Natural killer cell treated with Interleukin-12 subunit alpha and Interleukin-12 subunit beta and Interleukin-15 and Interleukin-18, amount 100 ng/mL, for 72 hours (primary cell): ENCODE data around the gene CNTN4. TPM values are rescaled to one million over a fixed set of nuclear protein-coding genes. Genes with fewer than 3 reads are reported as not detected.

Experiments
- ATAC-seq, 2 donors: fragments of 150-1000 bp; cut with Tn5 transposase in 1 of 2; sonication (Bioruptor Pico), chemical (Tn5 transposase) in 1 of 2; 2 replicates each; pipeline ENCODE4 v1.10.0; 2021
- DNase-seq: peaks from one replicate; pipeline ENCODE4 v3.0.0; 2022; ENCODE audit warnings: low spot score
- H3K27ac Mint-ChIP-seq, 2 donors: 1 replicate in 1 of 2; 2 replicates in 1 of 2; pipeline ENCODE4 v1.8.0; 2022; ENCODE audit warnings: mixed read lengths in 2 of 2, mild to moderate bottlenecking in 1 of 2, moderate library complexity in 1 of 2
- H3K27me3 Mint-ChIP-seq, 2 donors: 1 replicate in 1 of 2; 2 replicates in 1 of 2; pipeline ENCODE4 v1.8.0; 2022; ENCODE audit warnings: mixed read lengths in 2 of 2
- H3K36me3 Mint-ChIP-seq: one replicate; pipeline ENCODE4 v1.8.0; 2022; ENCODE audit warnings: mixed read lengths
- H3K4me1 Mint-ChIP-seq, 2 donors: 1 replicate in 1 of 2; 2 replicates in 1 of 2; pipeline ENCODE4 v1.8.0; 2022; ENCODE audit warnings: low read depth in 2 of 2, mixed read lengths in 2 of 2, mild to moderate bottlenecking in 1 of 2
- H3K4me3 Mint-ChIP-seq: one replicate; pipeline ENCODE4 v1.8.0; 2022; ENCODE audit warnings: mixed read lengths
- H3K9me3 Mint-ChIP-seq: 2 replicates; pipeline ENCODE4 v1.8.0; 2022; ENCODE audit warnings: mixed read lengths
- total RNA-seq, 2 donors: library from RNA; stranded (reverse); gene quantifications; one replicate each; pipeline ENCODE4 v1.2.3, GENCODE V29; 2022

The CNTN4 gene
- total RNA-seq, 2 donors from 2014 or later: not detected

- DNase-seq: no peak
- H3K36me3 Mint-ChIP-seq: peaks cover 6% of the 10 kb centered on the region
- no peak overlapping the region for H3K27ac Mint-ChIP-seq
Measured at GRCh38 chr3:2172561-2173171, 74.0 kb downstream of the CNTN4 start.

GRCh38 chr3:2180634-2181033, 82.0 kb downstream of the CNTN4 start:
- H3K4me3 Mint-ChIP-seq: no peak overlapping the region
- ATAC-seq (no peak), DNase-seq (no peak)
- H3K27me3 Mint-ChIP-seq: no peaks in the 10 kb centered on the region
- H3K36me3 Mint-ChIP-seq: no peaks in the 10 kb centered on the region
- H3K9me3 Mint-ChIP-seq: peaks cover 6% of the 10 kb centered on the region
- H3K4me1 Mint-ChIP-seq: no peaks in the 10 kb centered on the region
- no peak overlapping the region for H3K27ac Mint-ChIP-seq

More at GRCh38 chr3:2172561-2173171, 74.0 kb downstream of the CNTN4 start:
- Mint-ChIP-seq H3K4me1 (no peaks in the 10 kb centered on the region), H3K27me3 (no peaks in the 10 kb centered on the region), H3K9me3 (peaks cover 10% of the 10 kb centered on the region), H3K4me3 (no peak overlapping the region)
- no peak for ATAC-seq

- Mint-ChIP-seq H3K36me3 (no peaks in the 10 kb centered on the region), H3K9me3 (peaks cover 15% of the 10 kb centered on the region), H3K27ac (no peak overlapping the region), H3K4me3 (no peak overlapping the region), H3K4me1 (no peaks in the 10 kb centered on the region), H3K27me3 (no peaks in the 10 kb centered on the region)
- no peak for ATAC-seq
- DNase-seq: no peak
Measured at GRCh38 chr3:2198776-2199279, 100.2 kb downstream of the CNTN4 start.

- no peaks in the 10 kb centered on the region for H3K4me1 Mint-ChIP-seq
- H3K27ac Mint-ChIP-seq: no peak overlapping the region
- H3K36me3 Mint-ChIP-seq: no peaks in the 10 kb centered on the region
- peaks cover 18% of the 10 kb centered on the region for H3K9me3 Mint-ChIP-seq
- DNase-seq (no peak), ATAC-seq (no peak)
- H3K27me3 Mint-ChIP-seq: no peaks in the 10 kb centered on the region
- H3K4me3 Mint-ChIP-seq: no peak overlapping the region
Measured at GRCh38 chr3:2204054-2204453, 105.4 kb downstream of the CNTN4 start.

GRCh38 chr3:2205692-2206091, 107.0 kb downstream of the CNTN4 start:
- peaks cover 9% of the 10 kb centered on the region for H3K9me3 Mint-ChIP-seq
- H3K4me1 Mint-ChIP-seq: no peaks in the 10 kb centered on the region
- H3K27ac Mint-ChIP-seq: no peak overlapping the region
- ATAC-seq (no peak), DNase-seq (no peak)
- no peaks in the 10 kb centered on the region for H3K36me3 Mint-ChIP-seq
- no peaks in the 10 kb centered on the region for H3K27me3 Mint-ChIP-seq
- no peak overlapping the region for H3K4me3 Mint-ChIP-seq

GRCh38 chr3:2206536-2206935, 107.9 kb downstream of the CNTN4 start:
- H3K4me3 Mint-ChIP-seq: no peak overlapping the region
- H3K27me3 Mint-ChIP-seq: no peaks in the 10 kb centered on the region
- DNase-seq: no peak
- no peak for ATAC-seq
- no peak overlapping the region for H3K27ac Mint-ChIP-seq
- peaks cover 9% of the 10 kb centered on the region for H3K9me3 Mint-ChIP-seq
- no peaks in the 10 kb centered on the region for H3K36me3 Mint-ChIP-seq
- no peaks in the 10 kb centered on the region for H3K4me1 Mint-ChIP-seq

GRCh38 chr3:2211568-2211967, 112.9 kb downstream of the CNTN4 start:
- no peak for ATAC-seq
- no peak overlapping the region for H3K27ac Mint-ChIP-seq
- H3K4me3 Mint-ChIP-seq: no peak overlapping the region

GRCh38 chr3:2212206-2212605, 113.5 kb downstream of the CNTN4 start:
- Mint-ChIP-seq H3K4me1 (no peaks in the 10 kb centered on the region), H3K4me3 (no peak overlapping the region), H3K9me3 (peaks cover 16% of the 10 kb centered on the region), H3K36me3 (no peaks in the 10 kb centered on the region), H3K27me3 (no peaks in the 10 kb centered on the region), H3K27ac (no peak overlapping the region)
- DNase-seq (no peak), ATAC-seq (no peak)

More at GRCh38 chr3:2211568-2211967, 112.9 kb downstream of the CNTN4 start:
- DNase-seq: no peak
- H3K36me3 Mint-ChIP-seq: no peaks in the 10 kb centered on the region
- no peaks in the 10 kb centered on the region for H3K27me3 Mint-ChIP-seq
- H3K9me3 Mint-ChIP-seq: peaks cover 18% of the 10 kb centered on the region
- no peaks in the 10 kb centered on the region for H3K4me1 Mint-ChIP-seq

- DNase-seq: no peak
- no peaks in the 10 kb centered on the region for H3K27me3 Mint-ChIP-seq
- H3K36me3 Mint-ChIP-seq: no peaks in the 10 kb centered on the region
- H3K4me3 Mint-ChIP-seq: no peak overlapping the region
- no peak for ATAC-seq
- no peak overlapping the region for H3K27ac Mint-ChIP-seq
- no peaks in the 10 kb centered on the region for H3K4me1 Mint-ChIP-seq
- peaks cover 19% of the 10 kb centered on the region for H3K9me3 Mint-ChIP-seq
Measured at GRCh38 chr3:2218375-2218774, 119.7 kb downstream of the CNTN4 start.

- no peaks in the 10 kb centered on the region for H3K27me3 Mint-ChIP-seq
Measured at GRCh38 chr3:2218816-2219215, 120.2 kb downstream of the CNTN4 start.

GRCh38 chr3:2236203-2236602, 137.5 kb downstream of the CNTN4 start:
- H3K27ac Mint-ChIP-seq: no peak overlapping the region
- H3K4me1 Mint-ChIP-seq: no peaks in the 10 kb centered on the region
- no peaks in the 10 kb centered on the region for H3K36me3 Mint-ChIP-seq
- ATAC-seq: no peak
- H3K4me3 Mint-ChIP-seq: no peak overlapping the region
- no peaks in the 10 kb centered on the region for H3K27me3 Mint-ChIP-seq
- H3K9me3 Mint-ChIP-seq: peaks cover under 1% of the 10 kb centered on the region
- DNase-seq: no peak

More at GRCh38 chr3:2218816-2219215, 120.2 kb downstream of the CNTN4 start:
- DNase-seq (no peak), ATAC-seq (no peak)
- Mint-ChIP-seq H3K36me3 (no peaks in the 10 kb centered on the region), H3K4me1 (no peaks in the 10 kb centered on the region), H3K4me3 (no peak overlapping the region), H3K27ac (no peak overlapping the region), H3K9me3 (peaks cover 23% of the 10 kb centered on the region)

GRCh38 chr3:2244137-2244536, 145.5 kb downstream of the CNTN4 start:
- DNase-seq: no peak
- no peak for ATAC-seq
- Mint-ChIP-seq H3K4me3 (no peak overlapping the region), H3K9me3 (peaks cover 16% of the 10 kb centered on the region), H3K27me3 (no peaks in the 10 kb centered on the region), H3K36me3 (no peaks in the 10 kb centered on the region), H3K27ac (no peak overlapping the region), H3K4me1 (no peaks in the 10 kb centered on the region)

- H3K27ac Mint-ChIP-seq: no peak overlapping the region
- H3K27me3 Mint-ChIP-seq: no peaks in the 10 kb centered on the region
- DNase-seq (no peak), ATAC-seq (no peak)
- no peak overlapping the region for H3K4me3 Mint-ChIP-seq
- peaks cover 14% of the 10 kb centered on the region for H3K9me3 Mint-ChIP-seq
- no peaks in the 10 kb centered on the region for H3K36me3 Mint-ChIP-seq
- no peaks in the 10 kb centered on the region for H3K4me1 Mint-ChIP-seq
Measured at GRCh38 chr3:2246873-2247648, 148.4 kb downstream of the CNTN4 start.

- no peaks in the 10 kb centered on the region for H3K4me1 Mint-ChIP-seq
- H3K4me3 Mint-ChIP-seq: no peak overlapping the region
- no peak overlapping the region for H3K27ac Mint-ChIP-seq
- DNase-seq: no peak
- H3K27me3 Mint-ChIP-seq: no peaks in the 10 kb centered on the region
- peaks cover 14% of the 10 kb centered on the region for H3K9me3 Mint-ChIP-seq
- no peaks in the 10 kb centered on the region for H3K36me3 Mint-ChIP-seq
- ATAC-seq: no peak
Measured at GRCh38 chr3:2247831-2248230, 149.2 kb downstream of the CNTN4 start.
